ENCODE results near the gene NOTCH1. TPM values are rescaled to one million over a fixed set of nuclear protein-coding genes. Genes with fewer than 3 reads are reported as not detected.

NOTCH1 gene
- polyA plus RNA-seq, 2 of the 4 experiments (the other 2 are of a cell fraction): 0.88 to 5.7 TPM

- no peak overlapping the region for H3K4me2 ChIP-seq
- no peak overlapping the region for H3K27ac ChIP-seq
- no peak overlapping the region for H3K4me3 ChIP-seq
- no peak for ATAC-seq
- H3K4me1 ChIP-seq: peaks cover 16% of the 10 kb centered on the region; the same call in 2 of the 3 replicates
- WGBS (ENCODE audit: missing lambda C conversion rate): 83% methylated on average over 31 of the region's 33 CpGs
- CTCF ChIA-PET: interaction anchor here (0.9 to 7.9 kb wide), 11 partner anchors 12 to 132 kb away, joined by 3 to 70 read pairs (median 6); no protein-coding TSS in a partner anchor
- TF ChIP-seq, protein P1, sequence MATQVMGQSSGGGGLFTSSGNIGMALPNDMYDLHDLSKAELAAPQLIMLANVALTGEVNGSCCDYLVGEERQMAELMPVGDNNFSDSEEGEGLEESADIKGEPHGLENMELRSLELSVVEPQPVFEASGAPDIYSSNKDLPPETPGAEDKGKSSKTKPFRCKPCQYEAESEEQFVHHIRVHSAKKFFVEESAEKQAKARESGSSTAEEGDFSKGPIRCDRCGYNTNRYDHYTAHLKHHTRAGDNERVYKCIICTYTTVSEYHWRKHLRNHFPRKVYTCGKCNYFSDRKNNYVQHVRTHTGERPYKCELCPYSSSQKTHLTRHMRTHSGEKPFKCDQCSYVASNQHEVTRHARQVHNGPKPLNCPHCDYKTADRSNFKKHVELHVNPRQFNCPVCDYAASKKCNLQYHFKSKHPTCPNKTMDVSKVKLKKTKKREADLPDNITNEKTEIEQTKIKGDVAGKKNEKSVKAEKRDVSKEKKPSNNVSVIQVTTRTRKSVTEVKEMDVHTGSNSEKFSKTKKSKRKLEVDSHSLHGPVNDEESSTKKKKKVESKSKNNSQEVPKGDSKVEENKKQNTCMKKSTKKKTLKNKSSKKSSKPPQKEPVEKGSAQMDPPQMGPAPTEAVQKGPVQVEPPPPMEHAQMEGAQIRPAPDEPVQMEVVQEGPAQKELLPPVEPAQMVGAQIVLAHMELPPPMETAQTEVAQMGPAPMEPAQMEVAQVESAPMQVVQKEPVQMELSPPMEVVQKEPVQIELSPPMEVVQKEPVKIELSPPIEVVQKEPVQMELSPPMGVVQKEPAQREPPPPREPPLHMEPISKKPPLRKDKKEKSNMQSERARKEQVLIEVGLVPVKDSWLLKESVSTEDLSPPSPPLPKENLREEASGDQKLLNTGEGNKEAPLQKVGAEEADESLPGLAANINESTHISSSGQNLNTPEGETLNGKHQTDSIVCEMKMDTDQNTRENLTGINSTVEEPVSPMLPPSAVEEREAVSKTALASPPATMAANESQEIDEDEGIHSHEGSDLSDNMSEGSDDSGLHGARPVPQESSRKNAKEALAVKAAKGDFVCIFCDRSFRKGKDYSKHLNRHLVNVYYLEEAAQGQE (IDR thresholded peaks at IDR 0.05): no peak
- peak; percentile 16 for TF ChIP-seq ZFP36 (IDR thresholded peaks at IDR 0.05; ENCODE audit: borderline replicate concordance, partially characterized antibody)
- POLR2A ChIA-PET: no interaction called here
- no peak for DNase-seq (ENCODE audit: low read depth in 1 of 2, low spot score in 1 of 2)
- FAIRE-seq: no peak
- H3K9me3 ChIP-seq: no peaks in the 10 kb centered on the region
These were observed 6.1 kb downstream of the NOTCH1 start for GRCh38 chr9:136539427-136540421.

- 92% methylated on average over 21 of the region's 24 CpGs for WGBS (ENCODE audit: missing lambda C conversion rate)
- no peak for ATAC-seq
- ChIA-PET CTCF (interaction anchor here (1.0 to 7.9 kb wide), 9 partner anchors 12 to 133 kb away, joined by 3 to 70 read pairs (median 6); no protein-coding TSS in a partner anchor), POLR2A (no interaction called here)
- Histone ChIP-seq H3K4me1 (peaks cover 16% of the 10 kb centered on the region; the same call in 2 of the 3 replicates), H3K9me3 (no peaks in the 10 kb centered on the region), H3K4me2 (no peak overlapping the region), H3K27ac (0 out of 6 replicates have a peak overlapping the region, but pooled peaks of 1 of the 2 experiments have one; percentile 27), H3K4me3 (no peak overlapping the region)
- no peak for DNase-seq (ENCODE audit: low read depth in 1 of 2, low spot score in 1 of 2)
- TF ChIP-seq CBX8 (IDR thresholded peaks at IDR 0.05) (no peak), BHLHE40 (IDR thresholded peaks at IDR 0.05; ENCODE audit: low read depth, low read length) (no peak), ZC3H11A (IDR thresholded peaks at IDR 0.05) (no peak), HEYL (CRISPR knock-in tag; IDR thresholded peaks at IDR 0.05) (no peak), FOXS1 (CRISPR knock-in tag; IDR thresholded peaks at IDR 0.05) (no peak), MAFK (IDR thresholded peaks at IDR 0.05; ENCODE audit: partially characterized antibody) (no peak), RCOR1 (IDR thresholded peaks at IDR 0.05; ENCODE audit: low read depth, low read length) (no peak), ATOH8 (CRISPR knock-in tag; IDR thresholded peaks at IDR 0.05; ENCODE audit: low read depth) (no peak), EP300 (IDR thresholded peaks at IDR 0.05) (no peak), MAX (IDR thresholded peaks at IDR 0.05) (no peak), GATA3 (IDR thresholded peaks at IDR 0.05; ENCODE audit: borderline replicate concordance) (no peak), HMGXB4 (CRISPR knock-in tag; IDR thresholded peaks at IDR 0.05; ENCODE audit: borderline replicate concordance) (no peak), CHD4 (IDR thresholded peaks at IDR 0.05; ENCODE audit: borderline replicate concordance) (no peak), HDAC2 (IDR thresholded peaks at IDR 0.05) (no peak), EHMT2 (IDR thresholded peaks at IDR 0.05; ENCODE audit: low read depth) (no peak), NFE2L2 (conservative IDR thresholded peaks at IDR 0.05; ENCODE audit: low read length) (no peak), ESRRA (IDR thresholded peaks at IDR 0.05; ENCODE audit: borderline replicate concordance, low read length) (no peak)
- TF ChIP-seq, protein P1 (IDR thresholded peaks at IDR 0.05): no peak
- TF ChIP-seq, protein P2, sequence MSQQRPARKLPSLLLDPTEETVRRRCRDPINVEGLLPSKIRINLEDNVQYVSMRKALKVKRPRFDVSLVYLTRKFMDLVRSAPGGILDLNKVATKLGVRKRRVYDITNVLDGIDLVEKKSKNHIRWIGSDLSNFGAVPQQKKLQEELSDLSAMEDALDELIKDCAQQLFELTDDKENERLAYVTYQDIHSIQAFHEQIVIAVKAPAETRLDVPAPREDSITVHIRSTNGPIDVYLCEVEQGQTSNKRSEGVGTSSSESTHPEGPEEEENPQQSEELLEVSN (IDR thresholded peaks at IDR 0.05; ENCODE audit: borderline replicate concordance, low read depth): no peak
- no peak for FAIRE-seq
These were observed 7.0 kb downstream of the NOTCH1 start for GRCh38 chr9:136538599-136539426.
